ENCODE measurements around the gene DUSP2. TPM values are rescaled to one million over a fixed set of nuclear protein-coding genes. Genes with fewer than 3 reads are reported as not detected.
A peak's percentile ranks its signal among the peaks of the same experiment; 100 is the strongest.

The DUSP2 gene
- 1 to 10 TPM; 3.5 to 3.8 TPM for total RNA-seq
- long read RNA-seq, donor 1, result 0 reads
- long read RNA-seq, donor 2, partial matches to known transcripts, result 1 of 1 reads
- long read RNA-seq, donor 2, other reads (novel, unspliced or antisense), result 0 of 1 reads

GRCh38 chr2:96145036-96145847 lies at the start of gene DUSP2:
Gene DUSP2 (minus strand): TSS chr2:96145440. CDS start chr2:96145354, 86 bp downstream.
- intact Hi-C loops (cut with DNase I), result no loop called here
- peak; percentile 91 for DNase-seq (ENCODE audit: low spot score)

- no peak for DNase-seq (ENCODE audit: low spot score)
- intact Hi-C loops (cut with DNase I), result no loop called here
These were observed 46.9 kb upstream of the DUSP2 start for GRCh38 chr2:96191937-96192670.

- DNase-seq (ENCODE audit: low spot score), result peak; percentile 23
These were observed 43.7 kb upstream of the DUSP2 start for GRCh38 chr2:96188821-96189526.

GRCh38 chr2:96186562-96186961 lies 41.3 kb upstream of the DUSP2 start:
- intact Hi-C loops (cut with DNase I), result no loop called here
- DNase-seq (ENCODE audit: low spot score), result peak; percentile 19

More at GRCh38 chr2:96188821-96189526, 43.7 kb upstream of the DUSP2 start:
- intact Hi-C loops (cut with DNase I), result no loop called here

GRCh38 chr2:96185516-96185915 lies 40.3 kb upstream of the DUSP2 start:
- DNase-seq (ENCODE audit: low spot score), result no peak
- intact Hi-C loops (cut with DNase I), result no loop called here

- intact Hi-C loops (cut with DNase I), result no loop called here
- no peak for DNase-seq (ENCODE audit: low spot score)
These were observed 39.7 kb upstream of the DUSP2 start for GRCh38 chr2:96184989-96185388.

GRCh38 chr2:96184188-96184587 lies 38.9 kb upstream of the DUSP2 start:
- intact Hi-C loops (cut with DNase I), result no loop called here
- peak; percentile 20 for DNase-seq (ENCODE audit: low spot score)

GRCh38 chr2:96181529-96181928 lies 36.3 kb upstream of the DUSP2 start:
- intact Hi-C loops (cut with DNase I), result no loop called here

GRCh38 chr2:96180521-96180920 lies 35.3 kb upstream of the DUSP2 start:
- DNase-seq (ENCODE audit: low spot score), result no peak
- intact Hi-C loops (cut with DNase I), result no loop called here

More at GRCh38 chr2:96181529-96181928, 36.3 kb upstream of the DUSP2 start:
- DNase-seq (ENCODE audit: low spot score), result no peak

GRCh38 chr2:96180002-96180401 lies 34.8 kb upstream of the DUSP2 start:
- peak; percentile 49 for DNase-seq (ENCODE audit: low spot score)
- intact Hi-C loops (cut with DNase I), result no loop called here

- intact Hi-C loops (cut with DNase I), result no loop called here
- DNase-seq (ENCODE audit: low spot score), result no peak
These were observed 31.4 kb upstream of the DUSP2 start for GRCh38 chr2:96176661-96177060.

- intact Hi-C loops (cut with DNase I), result no loop called here
- DNase-seq (ENCODE audit: low spot score), result peak; percentile 32
These were observed 30.7 kb upstream of the DUSP2 start for GRCh38 chr2:96175951-96176350.

GRCh38 chr2:96174251-96175144 lies 29.3 kb upstream of the DUSP2 start:
- intact Hi-C loops (cut with DNase I), result no loop called here

GRCh38 chr2:96171831-96172230 lies 26.6 kb upstream of the DUSP2 start:
- peak; percentile 56 for DNase-seq (ENCODE audit: low spot score)
- intact Hi-C loops (cut with DNase I), result no loop called here

More at GRCh38 chr2:96174251-96175144, 29.3 kb upstream of the DUSP2 start:
- DNase-seq (ENCODE audit: low spot score), result peak; percentile 89

- no peak for DNase-seq (ENCODE audit: low spot score)
- intact Hi-C loops (cut with DNase I), result no loop called here
These were observed 25.4 kb upstream of the DUSP2 start for GRCh38 chr2:96170626-96171025.

GRCh38 chr2:96169868-96170507 lies 24.7 kb upstream of the DUSP2 start:
- intact Hi-C loops (cut with DNase I), result no loop called here
- DNase-seq (ENCODE audit: low spot score), result no peak

- DNase-seq (ENCODE audit: low spot score), result peak; percentile 40
These were observed 22.3 kb upstream of the DUSP2 start for GRCh38 chr2:96167407-96168013.

More at GRCh38 chr2:96167407-96168013, 22.3 kb upstream of the DUSP2 start:
- intact Hi-C loops (cut with DNase I), result no loop called here

Data from posterior vena cava (tissue), 2 donors.